ENCODE measurements around the gene QSOX2. TPM values are rescaled to one million over a fixed set of nuclear protein-coding genes. Genes with fewer than 3 reads are reported as not detected.

The QSOX2 gene
- total and polyA plus RNA-seq, 8 donors = 6.8 to 19.1 (median 10.9) TPM

- H3K4me3 ChIP-seq = no peak overlapping the region
- no peaks in the 10 kb centered on the region for H3K27me3 ChIP-seq
- intact Hi-C loops (cut with DNase I) = no loop called here
- TF ChIP-seq, protein P1, sequence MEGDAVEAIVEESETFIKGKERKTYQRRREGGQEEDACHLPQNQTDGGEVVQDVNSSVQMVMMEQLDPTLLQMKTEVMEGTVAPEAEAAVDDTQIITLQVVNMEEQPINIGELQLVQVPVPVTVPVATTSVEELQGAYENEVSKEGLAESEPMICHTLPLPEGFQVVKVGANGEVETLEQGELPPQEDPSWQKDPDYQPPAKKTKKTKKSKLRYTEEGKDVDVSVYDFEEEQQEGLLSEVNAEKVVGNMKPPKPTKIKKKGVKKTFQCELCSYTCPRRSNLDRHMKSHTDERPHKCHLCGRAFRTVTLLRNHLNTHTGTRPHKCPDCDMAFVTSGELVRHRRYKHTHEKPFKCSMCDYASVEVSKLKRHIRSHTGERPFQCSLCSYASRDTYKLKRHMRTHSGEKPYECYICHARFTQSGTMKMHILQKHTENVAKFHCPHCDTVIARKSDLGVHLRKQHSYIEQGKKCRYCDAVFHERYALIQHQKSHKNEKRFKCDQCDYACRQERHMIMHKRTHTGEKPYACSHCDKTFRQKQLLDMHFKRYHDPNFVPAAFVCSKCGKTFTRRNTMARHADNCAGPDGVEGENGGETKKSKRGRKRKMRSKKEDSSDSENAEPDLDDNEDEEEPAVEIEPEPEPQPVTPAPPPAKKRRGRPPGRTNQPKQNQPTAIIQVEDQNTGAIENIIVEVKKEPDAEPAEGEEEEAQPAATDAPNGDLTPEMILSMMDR (IDR thresholded peaks at IDR 0.05) = no peak
- H3K4me1 ChIP-seq = no peaks in the 10 kb centered on the region
- DNase-seq = peak in 1 of 6 donors; percentile 52
- WGBS, 2 donors = 61 to 69% methylated on average over 20 of the region's 20 CpGs
- ATAC-seq = no peak
- H3K27ac ChIP-seq = no peak overlapping the region
- H3K36me3 ChIP-seq = no peaks in the 10 kb centered on the region
- FAIRE-seq = no peak
- H3K9me3 ChIP-seq = no peaks in the 10 kb centered on the region
These were observed 87.9 kb downstream of the QSOX2 start for GRCh38 chr9:136157477-136158265.

Other genes starting within 250 kb of the QSOX2 start
- 10 to 100 TPM in 2 of 6 donors, 1 to 10 TPM in 4; 6.8 to 12.4 (median 8.9) TPM for gene NACC2, start 150.5 kb downstream of the QSOX2 start, total RNA-seq
- 1 to 10 TPM; 4.3 to 5.5 TPM for gene NACC2, start 150.5 kb downstream of the QSOX2 start, polyA plus RNA-seq
- gene TMEM250, start 126.9 kb downstream of the QSOX2 start, total RNA-seq = 10 to 100 TPM in 4 of 6 donors, 1 to 10 TPM in 2; 8.0 to 17.8 (median 11.8) TPM
- gene TMEM250, start 126.9 kb downstream of the QSOX2 start, polyA plus RNA-seq = 10 to 100 TPM in 1 of 2 donors, 1 to 10 TPM in 1; 9.8 to 12.1 TPM
- not detected for gene LHX3, start 40.7 kb downstream of the QSOX2 start, total RNA-seq
- gene LHX3, start 40.7 kb downstream of the QSOX2 start, polyA plus RNA-seq = not detected
- gene CCDC187, start 58.3 kb upstream of the QSOX2 start, total RNA-seq = under 1 TPM; 0.14 to 0.58 (median 0.36) TPM
- gene CCDC187, start 58.3 kb upstream of the QSOX2 start, polyA plus RNA-seq = 1 to 10 TPM; 2.0 to 2.6 TPM
- 10 to 100 TPM in 4 of 6 donors, 1 to 10 TPM in 2; 6.8 to 22.7 (median 11.5) TPM for gene GPSM1, start 81.7 kb upstream of the QSOX2 start, total RNA-seq
- 10 to 100 TPM; 33.7 to 54.4 TPM for gene GPSM1, start 81.7 kb upstream of the QSOX2 start, polyA plus RNA-seq
- gene DNLZ, start 117.9 kb upstream of the QSOX2 start, total RNA-seq = 10 to 100 TPM; 10.1 to 26.8 (median 14.4) TPM
- gene DNLZ, start 117.9 kb upstream of the QSOX2 start, polyA plus RNA-seq = 10 to 100 TPM; 14.1 to 19.4 TPM
- gene CARD9, start 127.9 kb upstream of the QSOX2 start, total RNA-seq = 1 to 10 TPM in 2 of 6 donors, under 1 TPM in 4; 0.23 to 5.1 (median 0.86) TPM
- 1 to 10 TPM; 1.3 to 2.9 TPM for gene CARD9, start 127.9 kb upstream of the QSOX2 start, polyA plus RNA-seq
- 1 to 10 TPM; 3.8 to 6.4 (median 4.7) TPM for gene SNAPC4, start 154.4 kb upstream of the QSOX2 start, total RNA-seq
- gene SNAPC4, start 154.4 kb upstream of the QSOX2 start, polyA plus RNA-seq = 10 to 100 TPM; 18.1 to 22.0 TPM
- gene ENTR1, start 164.8 kb upstream of the QSOX2 start, total RNA-seq = 10 to 100 TPM; 13.8 to 29.1 (median 20.4) TPM
- 10 to 100 TPM; 34.9 to 36.6 TPM for gene ENTR1, start 164.8 kb upstream of the QSOX2 start, polyA plus RNA-seq
- 10 to 100 TPM; 16.3 to 23.7 (median 17.4) TPM for gene PMPCA, start 164.8 kb upstream of the QSOX2 start, total RNA-seq
- 10 to 100 TPM; 43.0 to 51.4 TPM for gene PMPCA, start 164.8 kb upstream of the QSOX2 start, polyA plus RNA-seq
- gene INPP5E, start 194.0 kb upstream of the QSOX2 start, total RNA-seq = 1 to 10 TPM; 3.8 to 10.0 (median 5.2) TPM
- 10 to 100 TPM; 13.9 to 14.9 TPM for gene INPP5E, start 194.0 kb upstream of the QSOX2 start, polyA plus RNA-seq
- 10 to 100 TPM; 32.1 to 46.6 (median 39.5) TPM for gene SEC16A, start 237.2 kb upstream of the QSOX2 start, total RNA-seq
- gene SEC16A, start 237.2 kb upstream of the QSOX2 start, polyA plus RNA-seq = 10 to 100 TPM; 49.7 to 66.9 TPM

Measured in pancreas (tissue), 10 donors.